B cell (primary cell): ENCODE data around the gene COBLL1. TPM values are rescaled to one million over a fixed set of nuclear protein-coding genes. Genes with fewer than 3 reads are reported as not detected.

Experiments
- ATAC-seq: fragments of 200-7000 bp; cut with Tn5 transposase; one replicate; pipeline ENCODE4 v1.10.0; 2021; ENCODE audit warnings: low read depth, mild to moderate bottlenecking, moderate number of reproducible peaks, moderate library complexity
- CTCF ChIA-PET: fragments of 350-600 bp; sonication (Branson Sonifier 250); formaldehyde crosslinking; loops from one replicate; lab custom pipeline; 2021; ENCODE audit warnings: antibody characterized with exemption, inconsistent platforms; lab: Charles Lee
- POLR2A ChIA-PET: fragments of 350-600 bp; sonication (Branson Sonifier 250); formaldehyde crosslinking; loops from one replicate; lab custom pipeline; 2021; ENCODE audit warnings: antibody characterized with exemption; lab: Charles Lee
- DNase-seq: peaks from one replicate; pipeline ENCODE4 v3.0.0; 2013
- H2AFZ ChIP-seq: 2 replicates; pipeline ENCODE4 v1.6.1; 2012; ENCODE audit warnings: mild to moderate bottlenecking, low read depth, low read length; ENCODE audit not compliant: insufficient read depth, poor library complexity, severe bottlenecking
- H3K27ac ChIP-seq, 2 donors: 1 replicate in 1 of 2; 2 replicates in 1 of 2; pipeline ENCODE4 v1.5.1; 2012 to 2013; ENCODE audit warnings: low read length in 2 of 2, mild to moderate bottlenecking in 2 of 2, moderate library complexity in 1 of 2
- H3K27me3 ChIP-seq, 4 experiments: fragments of 200-600 bp in 1 of 4; sonication (generic) in 1 of 4; replicated peaks in 1 of 4; 1 replicate in 2 of 4; 2 replicates in 2 of 4; pipeline versions ENCODE4 v1.6.1 to v1.7.0; 2013 to 2016; ENCODE audit warnings: low read length in 3 of 4, mild to moderate bottlenecking in 2 of 4, mixed read lengths in 1 of 4, moderate library complexity in 1 of 4; ENCODE audit not compliant: insufficient read depth in 4 of 4, control insufficient read depth in 3 of 4; ENCODE audit errors: control extremely low read depth in 1 of 4
- H3K36me3 ChIP-seq, 2 experiments: replicated peaks in 1 of 2; 1 replicate in 1 of 2; 2 replicates in 1 of 2; pipeline versions ENCODE4 v1.6.1 to v1.7.1; 2013; ENCODE audit warnings: low read length in 1 of 2; ENCODE audit not compliant: insufficient read depth in 2 of 2, control insufficient read depth in 1 of 2; ENCODE audit errors: control extremely low read depth in 1 of 2, extremely low read depth in 1 of 2
- H3K4me1 ChIP-seq, 2 donors: fragments of 200-600 bp in 1 of 2; sonication (generic) in 1 of 2; 1 replicate in 1 of 2; 2 replicates in 1 of 2; pipeline versions ENCODE4 v1.5.1 to v1.6.1; 2013 to 2017; ENCODE audit warnings: low read length in 2 of 2; ENCODE audit not compliant: control insufficient read depth in 2 of 2, insufficient read depth in 2 of 2
- H3K4me2 ChIP-seq: replicated peaks from 2 replicates; pipeline ENCODE3; 2012; ENCODE audit warnings: mild to moderate bottlenecking, low read depth, low read length; ENCODE audit not compliant: poor library complexity, severe bottlenecking
- H3K4me3 ChIP-seq, 5 experiments: fragments of 200-600 bp in 1 of 5; sonication (generic) in 1 of 5; 1 replicate in 3 of 5; 2 replicates in 2 of 5; pipeline versions ENCODE4 v1.5.1 to v1.7.0; 2011 to 2016; ENCODE audit warnings: low read length in 4 of 5, mild to moderate bottlenecking in 4 of 5, low read depth in 2 of 5, control low read depth in 1 of 5, moderate library complexity in 1 of 5; ENCODE audit not compliant: insufficient read depth in 1 of 5; ENCODE audit errors: control extremely low read depth in 1 of 5, extremely low read depth in 1 of 5
- H3K79me2 ChIP-seq: fragments of 200-600 bp; sonication (generic); one replicate; pipeline ENCODE4 v1.6.0; 2016; ENCODE audit warnings: low read length; ENCODE audit not compliant: control insufficient read depth, insufficient read depth
- H3K9ac ChIP-seq: fragments of 200-600 bp; sonication (generic); 2 replicates; pipeline ENCODE4 v1.6.1; 2017; ENCODE audit warnings: mild to moderate bottlenecking, low read length, moderate library complexity
- H3K9me3 ChIP-seq, 3 donors: one replicate each; pipeline versions ENCODE4 v1.6.1 to v1.7.1; 2013; ENCODE audit warnings: low read length in 2 of 3; ENCODE audit not compliant: control insufficient read depth in 2 of 3, insufficient read depth in 1 of 3; ENCODE audit errors: control extremely low read depth in 1 of 3
- H4K20me1 ChIP-seq: 2 replicates; pipeline ENCODE4 v1.6.0; 2012; ENCODE audit warnings: mild to moderate bottlenecking, low read length; ENCODE audit not compliant: insufficient read depth, control insufficient read depth, poor library complexity, severe bottlenecking
- H3K27ac Mint-ChIP-seq: one replicate; pipeline ENCODE4 v1.8.0; 2021; ENCODE audit warnings: mixed read lengths
- H3K27me3 Mint-ChIP-seq: one replicate; pipeline ENCODE4 v1.8.0; 2021; ENCODE audit warnings: mixed read lengths
- H3K4me1 Mint-ChIP-seq: one replicate; pipeline ENCODE4 v1.8.0; 2021; ENCODE audit warnings: mixed read lengths
- H3K4me3 Mint-ChIP-seq: one replicate; pipeline ENCODE4 v1.8.0; 2021; ENCODE audit warnings: mixed read lengths
- H3K9me3 Mint-ChIP-seq: one replicate; pipeline ENCODE4 v1.8.0; 2022; ENCODE audit warnings: mixed read lengths; ENCODE audit not compliant: insufficient read depth
- CTCF ChIP-seq: fragments of 200-600 bp; IDR thresholded peaks from one replicate; pipeline ENCODE4 v1.8.0; 2022; ENCODE audit warnings: antibody characterized with exemption, mild to moderate bottlenecking
- EZH2 ChIP-seq: IDR thresholded peaks from 2 replicates; pipeline ENCODE4 v1.6.1; 2012; ENCODE audit warnings: borderline replicate concordance, low read depth, mild to moderate bottlenecking, moderate library complexity, low read length; ENCODE audit not compliant: insufficient read depth, poor library complexity, severe bottlenecking
- WGBS: methylation state at CpG from one replicate; pipeline ENCODE4 v1.1.5; 2013; ENCODE audit warnings: missing lambda C conversion rate; ENCODE audit not compliant: insufficient coverage; 5-methylcytosine and 5-hydroxymethylcytosine counted together
- intact Hi-C: fragments of 100-400 bp; cut with micrococcal nuclease; formaldehyde crosslinking; loops from one replicate; pipeline ENCODE4 v1.10.0; 2022
- polyA plus RNA-seq: library from polyadenylated mRNA; depleted of rRNA; stranded (reverse); fragments of >200 nt; gene quantifications from 2 replicates; pipeline ENCODE4 v1.2.3, GENCODE V29; 2012
- total RNA-seq, 2 donors: library from RNA; stranded (reverse); fragments of 120-200 nt in 1 of 2; gene quantifications; 1 replicate in 1 of 2; 2 replicates in 1 of 2; pipeline versions ENCODE4 v1.2.3 to v1.2.4, GENCODE V29; 2013 to 2022

The COBLL1 gene
- total and polyA plus RNA-seq, 2 donors (not counting 1 experiment from before 2014, with no cell fraction given) = 45.1 to 234 TPM

GRCh38 chr2:164843346-164843911 is 1.8 kb upstream of the COBLL1 start:
- Histone ChIP-seq H3K4me1 (peaks cover 13 to 15% of the 10 kb centered on the region in 2 donors), H3K9me3 (no peaks in the 10 kb centered on the region), H4K20me1 (no peaks in the 10 kb centered on the region), H3K79me2 (peaks cover 17% of the 10 kb centered on the region), H3K4me3 (no peak overlapping the region), H3K27ac (no peak overlapping the region), H3K9ac (no peak overlapping the region), H3K27me3 (no peaks in the 10 kb centered on the region), H2AFZ (no peak overlapping the region), H3K4me2 (no peak overlapping the region), H3K36me3 (no peaks in the 10 kb centered on the region)
- H3K4me3 Mint-ChIP-seq = peak overlapping the region; percentile 37
- no peak overlapping the region for H3K27ac Mint-ChIP-seq
- POLR2A ChIA-PET = interaction anchor here (0.7 to 1.3 kb wide), 2 partner anchors 18 to 109 kb away, joined by 9 to 12 read pairs; no protein-coding TSS in a partner anchor
- no CpG with 5 or more reads among the region's 1 CpG for WGBS
- ATAC-seq = no peak
- DNase-seq = no peak
- TF ChIP-seq CTCF = no peak
- TF ChIP-seq EZH2 = no peak
- no peaks in the 10 kb centered on the region for H3K9me3 Mint-ChIP-seq
- CTCF ChIA-PET = interaction anchor here (0.8 to 4.2 kb wide), 6 partner anchors 15 to 108 kb away, joined by 3 to 41 read pairs (median 7); no protein-coding TSS in a partner anchor
- H3K4me1 Mint-ChIP-seq = peaks cover 29% of the 10 kb centered on the region
- H3K27me3 Mint-ChIP-seq = no peaks in the 10 kb centered on the region
- intact Hi-C loops = loop anchor here (2.0 to 10.0 kb wide), 2 partner anchors 13 to 131 kb away; no protein-coding TSS in a partner anchor

- intact Hi-C loops = loop anchor here (1.0 to 10.0 kb wide), 3 partner anchors 14 to 132 kb away; no protein-coding TSS in a partner anchor
- DNase-seq (no peak), ATAC-seq (no peak)
- Histone ChIP-seq H3K27me3 (no peaks in the 10 kb centered on the region), H3K9ac (no peak overlapping the region), H3K4me1 (peaks cover 13 to 15% of the 10 kb centered on the region in 2 donors), H3K9me3 (no peaks in the 10 kb centered on the region), H2AFZ (peak overlapping the region; percentile 95), H3K79me2 (peaks cover 23% of the 10 kb centered on the region), H3K27ac (no peak overlapping the region), H3K4me3 (peak overlapping the region in 3 of 5 experiments; percentile 63 to 97 (median 74)), H3K36me3 (no peaks in the 10 kb centered on the region), H3K4me2 (peak overlapping the region; percentile 90), H4K20me1 (no peaks in the 10 kb centered on the region)
- WGBS = 7% methylated on average over 2 of the region's 8 CpGs
- Mint-ChIP-seq H3K4me1 (peaks cover 35% of the 10 kb centered on the region), H3K4me3 (no peak overlapping the region), H3K9me3 (no peaks in the 10 kb centered on the region), H3K27me3 (no peaks in the 10 kb centered on the region), H3K27ac (no peak overlapping the region)
- ChIA-PET CTCF (interaction anchor here (0.7 to 4.2 kb wide), 32 partner anchors 10 to 175 kb away, joined by 3 to 49 read pairs (median 6); partner anchors contain the start of gene SLC38A11), POLR2A (interaction anchor here (0.7 to 1.6 kb wide), 7 partner anchors 18 to 103 kb away, joined by 3 to 12 read pairs (median 6); no protein-coding TSS in a partner anchor)
- TF ChIP-seq EZH2 = no peak
- TF ChIP-seq CTCF = no peak
Observed at GRCh38 chr2:164842624-164842966, 972 bp upstream of the COBLL1 start.
